Measurements from ENCODE around the gene FGFR3.

GRCh38 chr4:1765409-1766072, 27.6 kb upstream of the FGFR3 start:
- no peak for TF ChIP-seq REST (IDR thresholded peaks at IDR 0.05; ENCODE audit: low read depth, low read length)
- no peak for TF ChIP-seq CTCF (IDR thresholded peaks at IDR 0.05)
- no peak for TF ChIP-seq YY1 (IDR thresholded peaks at IDR 0.05; ENCODE audit: low read depth)

All from SK-N-SH (cell line).